Erythroblast (primary cell): ENCODE data around the gene GADD45GIP1.

Experiments used
- GATA1 ChIP-seq: IDR thresholded peaks from 2 replicates; pipeline ENCODE4 v1.6.1; 2011; ENCODE audit warnings: low read depth, mild to moderate bottlenecking, control low read depth, low read length, moderate library complexity
- POLR2A ChIP-seq: IDR thresholded peaks from 2 replicates; pipeline ENCODE4 v1.6.1; 2011; ENCODE audit warnings: mild to moderate bottlenecking, low read length

DNA sequence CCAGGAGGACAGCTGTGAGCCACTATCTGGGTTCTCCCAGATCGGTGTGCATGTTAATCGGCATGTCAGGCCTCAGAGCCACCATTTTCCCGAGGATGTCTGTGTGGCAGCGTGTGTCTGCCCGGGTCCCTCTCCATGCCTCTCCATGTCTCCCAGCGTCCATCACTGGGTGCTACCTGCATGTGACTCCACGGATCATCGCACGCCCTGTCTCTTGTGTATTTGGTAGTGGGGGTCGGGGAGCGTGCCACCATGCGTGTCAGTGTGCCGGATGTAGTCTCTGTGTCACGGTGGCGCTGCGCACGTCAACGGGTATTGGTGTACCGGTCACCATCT lies 44.1 kb upstream of the GADD45GIP1 start:
- no peak for TF ChIP-seq POLR2A
- no peak for TF ChIP-seq GATA1
